GM18867 (cell line): ENCODE measurements around the gene NR2C2.
"Not testable (repeated sequence)": the region's sequence is repeated elsewhere in the genome, so short reads cannot be mapped to it uniquely, and the experiment has no call there.

Experiments used
- ATAC-seq: cut with Tn5 transposase; IDR thresholded peaks from one replicate; pipeline ENCODE4 v1.9.1; 2021; ENCODE audit warnings: mild to moderate bottlenecking, moderate library complexity; ENCODE audit not compliant: unreplicated experiment

NR2C2 gene

DNA sequence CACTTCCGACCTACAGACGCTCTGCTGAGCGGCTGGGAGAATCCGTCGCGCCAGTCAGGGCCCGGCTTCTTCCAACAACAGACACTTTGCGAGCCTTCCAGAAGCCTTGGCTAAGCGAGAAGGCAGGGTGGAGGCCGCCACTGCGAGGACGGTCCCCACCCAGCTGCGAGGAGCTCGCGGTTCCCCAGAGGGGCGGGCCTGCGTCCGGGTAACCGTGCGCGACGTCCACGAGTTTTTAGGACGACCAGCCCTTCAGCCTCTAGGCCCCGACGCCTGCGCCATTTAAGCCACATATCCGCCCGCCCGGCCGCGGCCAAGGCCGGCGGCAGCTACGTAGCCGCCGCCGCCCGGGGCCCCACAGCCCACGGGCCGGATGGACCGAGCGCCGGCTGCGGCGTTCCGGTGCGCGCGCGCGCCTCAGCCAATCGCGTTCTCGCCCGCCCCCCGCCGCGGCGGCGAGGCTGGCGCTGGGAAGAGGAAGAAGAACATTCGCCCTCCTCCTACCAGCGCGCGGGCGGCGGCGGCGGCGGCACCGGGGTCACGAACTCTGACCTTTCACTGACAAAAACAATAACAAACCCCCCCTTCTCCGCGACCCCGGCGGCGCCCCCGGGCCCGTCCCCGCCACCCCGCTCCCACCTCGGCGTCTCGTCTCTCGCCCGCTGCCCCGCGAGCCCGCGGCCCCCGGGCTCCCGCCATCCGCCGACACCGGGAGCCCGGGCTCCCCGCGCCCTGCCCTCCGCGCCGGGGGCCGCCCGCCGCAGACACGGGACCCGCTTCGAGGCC is at the start of gene NR2C2:
NR2C2 (plus strand) TSS at position 484 of the 786 bp plus-strand sequence. CDS start 56,332 bp downstream, outside the sequence.
- ATAC-seq: peak; percentile 57

- ATAC-seq: no peak
These were observed 48.5 kb upstream of the NR2C2 start for GRCh38 chr3:14898929-14899328.

DNA sequence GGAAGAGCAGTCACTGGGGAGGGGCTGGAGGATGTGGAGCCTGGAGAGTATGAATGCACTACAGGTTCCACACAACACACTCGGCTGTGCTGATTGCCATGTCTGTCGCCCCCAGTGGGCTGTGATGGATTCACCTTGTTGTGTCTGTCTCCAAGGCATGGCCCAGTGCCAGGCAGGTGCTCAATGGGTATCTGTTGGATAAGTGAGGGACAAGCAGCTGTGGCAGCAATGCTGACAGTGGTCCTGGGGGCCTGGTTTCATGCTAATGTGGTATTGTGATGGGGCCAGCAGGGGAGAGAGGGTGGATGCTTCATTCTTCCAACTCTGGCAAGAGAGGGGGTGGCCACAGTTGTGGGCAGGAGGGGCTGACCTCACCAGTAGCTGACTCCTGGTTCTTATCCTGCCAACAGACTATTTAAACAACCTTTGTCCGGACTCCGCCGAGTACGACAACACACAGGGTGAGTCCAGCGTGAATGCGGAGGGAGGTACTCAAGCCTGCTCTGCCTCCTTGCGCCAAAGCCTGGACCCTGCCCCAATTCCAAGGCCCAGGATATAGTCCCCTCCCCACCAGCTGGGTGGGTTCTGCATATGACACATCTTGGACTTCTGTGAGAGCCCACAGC is 47.3 kb upstream of the NR2C2 start:
- ATAC-seq: no peak

DNA sequence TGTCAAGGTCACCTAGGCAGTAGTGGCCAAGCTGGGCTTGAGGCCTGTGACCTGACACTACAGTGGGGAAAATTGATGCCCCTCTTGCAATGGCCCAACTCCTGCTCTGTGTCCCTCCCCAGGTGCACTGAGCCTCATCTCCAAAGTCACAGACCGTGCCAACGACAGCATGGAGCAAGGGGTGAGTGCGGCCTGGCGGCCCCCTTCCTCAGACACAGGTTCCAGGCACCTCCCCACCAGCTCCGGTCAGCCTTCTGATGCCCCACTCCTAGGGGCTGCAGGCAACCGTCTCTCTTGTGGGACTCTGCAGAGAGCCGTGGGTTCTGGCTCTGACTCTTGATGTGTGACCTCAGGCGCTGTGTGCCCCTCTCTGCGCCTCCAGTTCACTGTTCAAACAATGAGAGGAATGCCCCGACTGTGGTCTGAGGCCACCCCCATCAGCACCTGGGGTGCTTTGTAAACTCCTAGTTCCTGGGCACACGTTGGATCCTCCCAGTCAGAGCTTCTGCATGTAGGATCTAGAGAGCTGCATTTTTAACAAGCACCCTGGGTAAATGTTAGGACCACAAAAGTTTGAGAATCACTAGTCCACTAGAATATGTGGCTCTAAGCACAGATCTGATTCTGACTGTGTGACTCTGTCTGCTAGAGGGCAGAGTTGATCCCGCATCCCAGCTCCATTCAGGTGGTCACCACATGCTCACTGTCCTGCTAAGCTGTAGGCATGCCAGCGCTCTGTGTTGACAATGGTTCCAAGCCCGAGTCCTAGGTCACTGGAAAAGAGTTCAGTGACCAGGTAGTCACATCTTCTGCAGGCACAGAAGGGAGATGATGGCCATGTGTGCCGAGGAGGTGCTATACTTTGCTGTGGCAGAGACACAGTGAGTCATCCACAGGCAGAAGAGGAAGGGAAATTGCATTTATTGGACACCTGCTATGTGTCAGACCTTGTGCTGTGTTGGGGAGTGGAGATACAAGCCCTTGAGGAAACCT is 46.2 kb upstream of the NR2C2 start:
- no peak for ATAC-seq

DNA sequence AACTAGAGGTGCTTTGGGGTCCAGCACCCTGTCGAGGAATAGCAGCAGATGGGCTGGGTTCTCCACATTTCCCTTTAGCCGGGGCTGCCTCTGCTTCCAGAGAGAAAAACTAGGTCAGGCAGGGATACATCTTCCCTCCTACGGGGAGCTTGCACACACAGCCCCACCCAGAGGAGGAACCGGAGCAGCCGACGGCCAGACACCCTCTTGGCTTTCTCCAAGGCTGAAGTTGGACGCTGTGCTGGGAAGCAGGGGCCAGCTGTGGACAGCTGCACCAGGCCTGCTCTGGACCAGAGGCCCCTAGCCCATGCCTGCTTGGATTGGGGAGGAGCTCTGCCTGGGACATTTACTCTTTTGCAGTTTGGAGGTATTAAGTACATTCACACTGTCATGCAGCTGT is 44.7 kb upstream of the NR2C2 start:
- ATAC-seq: no peak

GRCh38 chr3:14903501-14903900 is 43.9 kb upstream of the NR2C2 start:
- not testable (repeated sequence) for ATAC-seq

- ATAC-seq: no peak
These were observed 42.2 kb upstream of the NR2C2 start for GRCh38 chr3:14905055-14905657.

DNA sequence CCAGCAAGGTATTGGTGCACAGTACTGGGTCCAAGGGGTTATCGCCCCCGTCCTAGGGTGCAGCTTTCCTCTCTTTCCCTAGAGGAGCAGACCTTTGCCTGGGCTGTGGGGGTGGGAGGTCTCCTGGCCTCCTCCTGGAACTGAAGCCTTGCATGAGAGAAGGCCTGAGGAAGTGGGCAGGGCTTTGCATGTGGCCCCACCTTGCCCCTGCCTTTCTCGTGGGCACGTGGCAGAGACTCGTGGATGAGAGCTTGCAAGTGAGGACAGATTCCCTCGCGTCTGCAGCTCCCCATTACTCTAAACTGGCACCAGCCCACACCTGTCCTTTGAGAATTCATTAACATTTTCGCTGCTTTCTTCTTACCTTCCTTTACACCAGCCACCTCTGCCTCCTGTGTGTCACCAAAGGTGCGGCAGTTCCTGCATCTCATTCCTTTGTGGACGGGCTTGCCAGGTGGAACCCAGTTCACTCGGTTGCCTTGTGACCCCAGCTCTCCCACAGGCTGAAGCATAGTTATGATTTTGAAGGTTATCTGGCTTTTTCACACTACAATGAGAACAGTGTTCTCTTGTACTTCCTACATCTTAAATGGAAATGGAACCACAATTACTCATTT is 40.9 kb upstream of the NR2C2 start:
- no peak for ATAC-seq

DNA sequence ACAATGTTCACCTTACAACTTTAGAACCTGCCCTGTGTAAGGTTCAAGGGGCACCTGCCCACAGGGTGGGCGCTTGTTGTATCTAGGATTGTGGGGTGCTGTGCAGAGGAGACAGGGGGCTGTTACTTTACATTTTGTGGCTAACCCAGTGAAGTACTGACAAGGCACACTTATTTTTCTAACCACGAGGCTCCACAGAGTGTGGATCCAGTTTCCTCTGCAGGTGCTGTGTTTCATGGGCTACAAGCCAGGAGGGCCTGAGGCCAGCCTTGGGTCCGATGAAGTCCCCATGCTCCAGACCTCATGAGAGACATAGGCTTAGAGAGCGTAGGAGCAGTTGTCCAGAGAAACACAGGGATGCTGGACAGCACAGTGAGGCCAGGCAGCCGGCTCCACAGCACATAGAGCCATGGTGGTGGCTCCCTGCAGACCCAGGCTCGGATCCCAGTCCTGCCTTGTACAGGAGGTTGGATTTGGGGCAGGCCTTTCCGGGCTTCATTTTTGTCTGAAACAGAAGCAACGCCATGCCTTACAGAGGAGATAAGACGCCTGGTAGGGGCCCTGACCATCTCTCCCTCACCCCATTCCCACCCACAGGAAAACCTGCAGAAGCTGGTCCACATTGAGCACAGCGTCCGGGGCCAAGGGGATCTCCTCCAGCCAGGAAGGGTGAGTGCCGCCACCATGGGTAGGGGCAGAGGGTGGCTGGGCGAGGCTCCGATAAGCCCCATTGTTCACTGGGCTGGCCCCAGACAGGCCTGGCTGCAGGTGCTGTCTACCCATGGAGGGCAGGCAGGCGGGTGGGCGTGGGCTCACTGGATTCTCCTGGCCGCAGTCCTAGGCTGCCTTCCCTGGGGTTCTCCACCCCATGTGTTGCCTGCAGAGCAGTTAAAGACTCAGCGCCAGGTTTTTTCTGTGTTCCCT is 40.1 kb upstream of the NR2C2 start:
- no peak for ATAC-seq

GRCh38 chr3:14909250-14909649 is 38.1 kb upstream of the NR2C2 start:
- no peak for ATAC-seq

GRCh38 chr3:14911651-14912050 is 35.7 kb upstream of the NR2C2 start:
- no peak for ATAC-seq

- no peak for ATAC-seq
These were observed 34.1 kb upstream of the NR2C2 start for GRCh38 chr3:14913071-14913925.

- ATAC-seq: no peak
These were observed 33.2 kb upstream of the NR2C2 start for GRCh38 chr3:14913926-14914778.

GRCh38 chr3:14914779-14915117 is 32.6 kb upstream of the NR2C2 start:
- no peak for ATAC-seq

DNA sequence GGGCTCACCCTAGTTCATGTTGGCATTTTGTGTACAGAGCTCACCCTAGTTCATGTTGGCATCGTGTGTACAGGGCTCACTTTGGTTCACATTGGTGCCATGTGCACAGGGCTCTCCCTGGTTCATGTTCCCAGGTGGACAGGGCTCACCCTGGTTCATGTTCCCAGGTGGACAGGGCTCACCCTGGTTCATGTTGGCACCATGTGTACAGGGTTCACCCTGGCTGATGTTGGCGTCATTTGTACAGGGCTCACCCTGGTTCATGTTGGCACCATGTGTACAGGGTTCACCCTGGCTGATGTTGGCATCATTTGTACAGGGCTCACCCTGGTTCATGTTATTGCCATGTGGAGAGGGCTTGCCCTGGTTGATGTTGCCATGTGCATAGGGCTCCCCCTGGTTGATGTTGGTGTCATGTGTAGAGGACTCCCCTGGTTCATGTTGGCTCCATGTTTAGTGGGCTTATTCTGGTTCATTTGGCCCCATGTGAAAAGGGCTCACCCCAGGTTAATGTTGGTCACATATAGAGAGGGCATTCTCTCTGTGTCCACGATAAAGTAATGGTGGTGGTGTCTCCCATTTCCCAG is 31.7 kb upstream of the NR2C2 start:
- no peak for ATAC-seq

GRCh38 chr3:14918356-14918860 is 29.0 kb upstream of the NR2C2 start:
- no peak for ATAC-seq

- ATAC-seq: no peak
These were observed 26.8 kb upstream of the NR2C2 start for GRCh38 chr3:14920536-14920935.
